ENCODE results near the gene OCRL. TPM values are rescaled to one million over a fixed set of nuclear protein-coding genes. Genes with fewer than 3 reads are reported as not detected.

The OCRL gene
- total and polyA plus RNA-seq, 9 donors: 14.8 to 54.8 (median 32.5) TPM

GRCh38 chrX:129540722-129541184 lies 694 bp downstream of the OCRL start:
- Histone ChIP-seq H3K4me3 (peak overlapping the region; percentile 55), H3K36me3 (no peaks in the 10 kb centered on the region), H3K27ac (peak overlapping the region; percentile 72 to 86), H3K9me3 (no peaks in the 10 kb centered on the region), H3K27me3 (no peaks in the 10 kb centered on the region), H3K4me1 (ENCODE audit: insufficient read depth) (no peaks in the 10 kb centered on the region)
- TF ChIP-seq CTCF (IDR thresholded peaks at IDR 0.05): no peak
- no peak for TF ChIP-seq EP300 (IDR thresholded peaks at IDR 0.05)
- no peak for TF ChIP-seq POLR2A (IDR thresholded peaks at IDR 0.05)
- 29 to 37% (median 31%) methylated on average over 14 of the region's 14 CpGs for WGBS, 3 donors
- intact Hi-C loops (cut with DNase I): no loop called here
- peak in 3 of 5 donors; percentile 24 to 41 (median 36) for DNase-seq

- Histone ChIP-seq H3K36me3 (no peaks in the 10 kb centered on the region), H3K4me1 (ENCODE audit: insufficient read depth) (no peaks in the 10 kb centered on the region), H3K9me3 (no peaks in the 10 kb centered on the region), H3K27ac (no peak overlapping the region), H3K27me3 (no peaks in the 10 kb centered on the region), H3K4me3 (no peak overlapping the region)
- intact Hi-C loops (cut with DNase I): no loop called here
- TF ChIP-seq POLR2A (IDR thresholded peaks at IDR 0.05) (no peak), CTCF (IDR thresholded peaks at IDR 0.05) (no peak), EP300 (IDR thresholded peaks at IDR 0.05) (no peak)
- 37 to 44% (median 40%) methylated on average over 2 of the region's 2 CpGs for WGBS, 3 donors
- no peak for DNase-seq
Measured at GRCh38 chrX:129544780-129545179, 4.7 kb downstream of the OCRL start.

DNA sequence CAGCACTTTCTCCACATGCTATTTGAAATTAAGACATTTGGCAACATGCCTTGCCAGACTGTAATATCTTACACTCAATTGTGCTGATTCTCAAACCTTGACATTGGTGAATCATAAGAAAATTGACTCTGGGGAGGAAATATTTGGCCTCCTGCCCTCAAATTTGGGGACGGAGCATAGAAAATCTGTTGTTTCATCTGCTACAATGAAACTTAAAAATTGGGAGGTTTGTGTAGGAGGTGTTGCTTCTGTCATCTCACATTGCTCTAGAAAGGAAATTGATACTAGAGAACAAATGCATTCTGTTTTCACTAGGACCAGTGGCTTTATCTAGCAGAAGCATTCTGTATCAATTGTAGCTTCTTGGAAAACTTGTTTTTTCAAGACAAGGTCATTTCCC lies 5.3 kb downstream of the OCRL start:
- Histone ChIP-seq H3K9me3 (no peaks in the 10 kb centered on the region), H3K4me3 (no peak overlapping the region), H3K4me1 (ENCODE audit: insufficient read depth) (no peaks in the 10 kb centered on the region), H3K27me3 (no peaks in the 10 kb centered on the region), H3K27ac (no peak overlapping the region), H3K36me3 (no peaks in the 10 kb centered on the region)
- 30 to 48% (median 35%) methylated on average over 1 of the region's 1 CpG for WGBS, 3 donors
- no peak for DNase-seq
- intact Hi-C loops (cut with DNase I): no loop called here
- TF ChIP-seq EP300 (IDR thresholded peaks at IDR 0.05) (no peak), POLR2A (IDR thresholded peaks at IDR 0.05) (no peak), CTCF (IDR thresholded peaks at IDR 0.05) (no peak)

DNA sequence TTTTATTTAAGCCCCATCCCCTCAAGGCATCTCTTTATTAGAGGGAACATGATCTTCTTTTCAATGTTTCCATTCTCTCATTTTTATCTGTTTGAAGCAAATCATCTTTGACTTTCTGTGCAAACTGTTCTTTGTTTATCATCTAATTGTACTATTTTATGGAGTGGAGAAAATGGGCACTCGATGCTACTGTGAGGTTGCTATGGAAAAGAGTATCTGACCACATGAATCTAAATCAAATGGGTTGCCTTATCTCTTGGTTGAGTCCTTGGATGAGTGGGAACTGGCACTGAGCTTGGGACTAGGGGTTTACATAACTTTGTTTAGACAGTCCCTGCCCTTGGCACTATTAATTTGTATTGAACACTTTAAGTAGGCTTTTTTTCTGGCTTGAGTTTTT lies 9.1 kb downstream of the OCRL start:
- no peak overlapping the region for H3K27ac ChIP-seq
- intact Hi-C loops (cut with DNase I): no loop called here
- no peaks in the 10 kb centered on the region for H3K4me1 ChIP-seq (ENCODE audit: insufficient read depth)
- no peak overlapping the region for H3K4me3 ChIP-seq
- no peaks in the 10 kb centered on the region for H3K27me3 ChIP-seq
- 7 to 22% (median 14%) methylated on average over 1 of the region's 1 CpG for WGBS, 3 donors
- H3K9me3 ChIP-seq: no peaks in the 10 kb centered on the region
- TF ChIP-seq CTCF (IDR thresholded peaks at IDR 0.05) (no peak), EP300 (IDR thresholded peaks at IDR 0.05) (no peak), POLR2A (IDR thresholded peaks at IDR 0.05) (no peak)
- no peak for DNase-seq
- H3K36me3 ChIP-seq: no peaks in the 10 kb centered on the region
